K562 treated with DMSO at 1 percent for 24 hours (cell line): ENCODE measurements around the gene THOC3. TPM values are rescaled to one million over a fixed set of nuclear protein-coding genes. Genes with fewer than 3 reads are reported as not detected.

Source experiments
- total RNA-seq: library from RNA; unstranded; fragments of 300-600 nt; gene quantifications from 2 replicates; pipeline ENCODE4 v1.2.3, GENCODE V29; 2022; ENCODE audit warnings: low read depth; ENCODE audit not compliant: insufficient read depth

THOC3 gene, protein sequence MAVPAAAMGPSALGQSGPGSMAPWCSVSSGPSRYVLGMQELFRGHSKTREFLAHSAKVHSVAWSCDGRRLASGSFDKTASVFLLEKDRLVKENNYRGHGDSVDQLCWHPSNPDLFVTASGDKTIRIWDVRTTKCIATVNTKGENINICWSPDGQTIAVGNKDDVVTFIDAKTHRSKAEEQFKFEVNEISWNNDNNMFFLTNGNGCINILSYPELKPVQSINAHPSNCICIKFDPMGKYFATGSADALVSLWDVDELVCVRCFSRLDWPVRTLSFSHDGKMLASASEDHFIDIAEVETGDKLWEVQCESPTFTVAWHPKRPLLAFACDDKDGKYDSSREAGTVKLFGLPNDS
- 93.8 and 95.0 TPM in 2 replicates for total RNA-seq

DNA sequence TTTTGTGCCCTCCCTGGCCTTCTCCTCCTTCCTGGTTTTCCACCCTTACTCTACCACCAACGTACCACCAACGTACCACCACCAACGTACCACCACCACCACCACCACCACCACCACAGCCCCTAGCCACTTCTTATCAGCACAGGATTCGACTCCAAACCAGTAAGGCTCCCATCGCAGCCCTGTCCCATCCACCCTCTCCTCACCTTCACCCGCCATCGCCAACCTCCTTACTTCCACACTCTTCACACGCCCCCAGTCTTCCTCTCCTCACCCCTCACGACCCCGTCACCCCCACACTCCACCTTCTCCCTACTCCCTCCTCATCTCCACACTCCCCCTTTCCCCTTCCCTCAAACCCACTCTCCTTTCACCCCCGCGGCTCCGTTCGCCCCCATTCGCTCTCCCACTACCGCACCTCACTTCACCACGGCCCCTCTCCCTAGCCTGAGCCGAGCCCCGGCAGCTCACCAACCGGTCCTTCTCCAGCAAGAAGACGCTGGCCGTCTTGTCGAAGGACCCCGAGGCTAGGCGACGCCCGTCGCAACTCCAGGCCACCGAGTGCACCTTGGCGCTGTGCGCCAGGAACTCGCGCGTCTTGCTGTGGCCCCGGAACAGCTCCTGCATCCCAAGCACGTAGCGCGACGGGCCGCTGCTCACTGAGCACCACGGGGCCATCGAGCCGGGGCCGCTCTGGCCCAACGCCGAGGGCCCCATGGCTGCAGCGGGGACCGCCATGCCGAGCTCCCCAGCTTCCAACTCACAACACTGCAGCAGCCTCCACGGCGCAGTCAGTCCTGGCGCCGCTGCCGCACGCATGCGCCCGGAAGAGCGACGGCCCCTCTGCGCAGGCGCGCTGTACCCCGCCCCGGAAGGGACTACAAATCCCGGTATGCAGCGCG, at the start of gene THOC3:
TSS of gene THOC3 (minus strand) at position 845 of the 902 bp plus-strand sequence. CDS start at position 738, 107 bp downstream.

Other genes starting within 250 kb of the THOC3 start
- not detected in 2 replicates for gene CPLX2, start 96.7 kb downstream of the THOC3 start, total RNA-seq